HG03558 (cell line): Measurements from ENCODE around the gene C11orf21.

ENCODE experiments used
- ATAC-seq: cut with Tn5 transposase; IDR thresholded peaks from one replicate; pipeline ENCODE4 v1.9.1; 2021; ENCODE audit warnings: moderate number of reproducible peaks; ENCODE audit not compliant: unreplicated experiment; ENCODE audit errors: extremely low read depth

Gene C11orf21

DNA sequence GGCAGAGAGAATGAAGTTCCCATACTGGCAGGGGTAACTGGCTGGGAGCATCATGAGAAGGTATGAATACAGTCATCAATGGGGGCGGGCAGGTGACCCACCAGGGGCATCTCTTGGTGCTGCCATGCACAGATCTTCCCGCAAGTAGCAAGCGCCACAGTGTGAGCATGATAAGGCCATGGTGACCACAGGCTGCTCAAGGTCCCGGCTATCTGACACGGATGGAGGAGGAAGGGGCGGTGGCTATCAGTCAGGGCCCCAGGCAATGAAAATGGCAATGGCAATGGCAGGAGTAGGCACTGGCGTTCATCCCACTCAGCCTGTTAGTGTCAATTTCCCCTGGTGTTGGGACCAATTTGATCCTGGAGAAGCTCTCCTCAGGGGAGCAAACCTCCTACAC is 53.0 kb downstream of the C11orf21 start:
- no peak for ATAC-seq

DNA sequence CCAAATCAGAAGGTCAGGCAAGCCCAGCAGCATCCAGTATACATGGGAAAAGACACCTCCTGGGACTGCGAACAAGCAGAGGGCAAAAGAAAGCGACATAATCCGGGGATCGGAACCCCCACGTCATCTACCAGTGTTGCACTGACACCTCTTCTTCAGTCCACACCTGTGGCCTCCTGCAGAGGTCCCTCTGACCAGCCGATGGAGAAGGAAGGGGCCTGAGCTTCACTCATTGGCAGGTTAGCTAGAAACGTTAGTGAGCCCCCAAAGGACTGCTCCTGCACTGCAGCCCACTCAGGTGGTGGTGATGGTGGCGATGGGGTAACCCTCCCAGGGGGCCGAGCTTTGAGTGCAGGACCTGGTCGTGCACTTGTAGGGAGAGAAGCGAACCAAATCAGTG is 53.5 kb downstream of the C11orf21 start:
- no peak for ATAC-seq

DNA sequence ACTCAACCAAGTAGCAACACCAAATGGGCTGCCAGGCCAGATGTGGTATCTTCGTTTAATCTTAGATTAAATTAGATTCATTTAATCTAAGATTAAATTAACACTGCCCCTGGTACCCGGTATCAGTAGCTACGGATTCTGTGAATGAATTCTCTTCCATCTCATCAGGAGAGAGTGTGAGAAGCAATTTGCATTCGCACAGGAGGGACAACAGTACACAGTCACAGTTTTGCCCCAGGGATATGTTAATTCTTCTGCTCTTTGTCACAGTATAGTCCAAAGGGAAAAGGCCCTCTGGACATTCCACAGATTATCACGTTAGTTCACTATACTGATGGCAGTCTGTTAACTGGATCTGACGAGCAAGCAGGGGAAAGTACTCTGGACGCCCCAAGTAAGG is 54.2 kb downstream of the C11orf21 start:
- no peak for ATAC-seq
